ENCODE results near the gene STUB1. TPM values are rescaled to one million over a fixed set of nuclear protein-coding genes. Genes with fewer than 3 reads are reported as not detected.

Gene STUB1
- total and polyA plus RNA-seq, 2 experiments from 2014 or later: 201 to 207 TPM

DNA sequence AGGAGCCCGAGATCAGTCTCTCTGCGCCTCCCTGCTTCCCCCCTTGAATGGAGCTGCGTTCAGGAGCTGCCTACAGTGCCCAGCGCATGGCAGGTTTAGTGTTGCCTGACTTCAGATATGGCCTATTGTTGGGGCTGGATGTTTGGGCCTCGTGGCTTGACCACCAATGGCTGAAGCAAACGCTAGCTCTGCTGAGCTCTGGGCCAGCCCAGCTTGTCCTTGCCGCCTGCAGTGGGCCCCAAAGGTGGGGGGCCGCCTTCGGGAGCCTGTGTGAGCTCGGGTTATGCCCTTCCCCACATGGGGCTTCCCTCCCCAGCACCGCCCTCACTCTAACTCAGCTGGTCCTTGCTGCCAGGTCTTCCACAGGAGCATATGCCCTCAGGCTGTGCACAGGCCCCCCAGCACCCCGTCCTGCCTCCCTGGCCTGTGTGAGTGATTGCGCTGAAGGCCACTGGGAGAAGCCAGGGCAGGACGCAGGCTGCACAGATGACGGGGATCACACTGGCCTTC is 42.1 kb upstream of the STUB1 start:
- Histone ChIP-seq H3K4me1 (ENCODE audit: insufficient read depth) (0 out of 2 replicates have a peak, but pooled peaks cover 6% of the 10 kb centered on the region), H3K36me3 (ENCODE audit: low read depth) (no peaks in the 10 kb centered on the region), H3K79me2 (ENCODE audit: insufficient read depth) (peaks cover 19% of the 10 kb centered on the region), H2AFZ (no peak overlapping the region), H4K20me1 (ENCODE audit: insufficient read depth) (no peaks in the 10 kb centered on the region), H3K27me3 (replicated peaks; ENCODE audit: insufficient read depth) (no peaks in the 10 kb centered on the region), H3F3A (ENCODE audit: insufficient read depth) (peaks cover 9% of the 10 kb centered on the region), H3K9ac (no peak overlapping the region), H3K9me2 (ENCODE audit: insufficient read depth) (no peaks in the 10 kb centered on the region), H3K27ac (no peak overlapping the region), H3K9me3 (ENCODE audit: low read depth) (no peaks in the 10 kb centered on the region), H3K4me3 (no peak overlapping the region), H3K4me2 (ENCODE audit: unreplicated experiment) (no peak overlapping the region)
- DNase-seq: no peak
- TF ChIP-seq EZH2 (IDR thresholded peaks at IDR 0.05; ENCODE audit: insufficient read depth, poor library complexity, severe bottlenecking) (no peak), EZH2phosphoT487 (IDR thresholded peaks at IDR 0.05; ENCODE audit: insufficient read depth, low read depth) (no peak)
- in situ Hi-C loops (cut with MboI): no loop called here
- 80 to 83% methylated on average over 15 of the region's 15 CpGs for WGBS, 2 experiments (ENCODE audit: low coverage in 1 of 2, low lambda C conversion rate in 2 of 2, missing lambda C conversion rate in 2 of 2)

DNA sequence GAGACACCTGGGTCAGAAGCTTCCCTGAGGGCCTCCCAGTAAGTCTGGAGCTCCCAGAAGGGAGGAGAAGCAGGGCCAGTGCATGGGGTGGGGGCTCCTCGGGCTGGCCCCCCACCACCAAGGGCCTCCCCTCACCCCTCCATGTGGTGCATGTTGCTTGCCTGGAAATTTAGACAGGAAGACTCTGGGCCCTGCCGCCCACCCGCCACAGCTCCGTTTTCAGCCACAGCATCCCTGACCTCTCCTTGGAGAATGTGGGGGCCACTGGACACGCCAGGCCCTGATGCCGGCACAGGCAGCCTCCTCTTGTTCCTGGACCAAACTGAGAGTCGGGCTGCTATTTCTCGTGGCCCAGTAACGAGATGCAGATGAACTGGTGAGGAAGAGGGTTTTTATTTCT is 41.4 kb upstream of the STUB1 start:
- H3K9me3 ChIP-seq (ENCODE audit: low read depth): no peaks in the 10 kb centered on the region
- H3K4me3 ChIP-seq: no peak overlapping the region
- H3K27ac ChIP-seq: no peak overlapping the region
- H3K4me2 ChIP-seq (ENCODE audit: unreplicated experiment): no peak overlapping the region
- H4K20me1 ChIP-seq (ENCODE audit: insufficient read depth): no peaks in the 10 kb centered on the region
- H3K4me1 ChIP-seq (ENCODE audit: insufficient read depth): 0 out of 2 replicates have a peak, but pooled peaks cover 6% of the 10 kb centered on the region
- peaks cover 9% of the 10 kb centered on the region for H3F3A ChIP-seq (ENCODE audit: insufficient read depth)
- in situ Hi-C loops (cut with MboI): no loop called here
- TF ChIP-seq EZH2phosphoT487 (IDR thresholded peaks at IDR 0.05; ENCODE audit: insufficient read depth, low read depth) (no peak), EZH2 (IDR thresholded peaks at IDR 0.05; ENCODE audit: insufficient read depth, poor library complexity, severe bottlenecking) (no peak)
- H3K27me3 ChIP-seq (replicated peaks; ENCODE audit: insufficient read depth): no peaks in the 10 kb centered on the region
- no peaks in the 10 kb centered on the region for H3K36me3 ChIP-seq (ENCODE audit: low read depth)
- no peak for DNase-seq
- H3K9ac ChIP-seq: no peak overlapping the region
- H2AFZ ChIP-seq: no peak overlapping the region
- no peaks in the 10 kb centered on the region for H3K9me2 ChIP-seq (ENCODE audit: insufficient read depth)
- 56 to 63% methylated on average over 9 of the region's 9 CpGs for WGBS, 2 experiments (ENCODE audit: low coverage in 1 of 2, low lambda C conversion rate in 2 of 2, missing lambda C conversion rate in 2 of 2)
- H3K79me2 ChIP-seq (ENCODE audit: insufficient read depth): peaks cover 19% of the 10 kb centered on the region

GRCh38 chr16:640614-641013 is 39.6 kb upstream of the STUB1 start:
- no peak for DNase-seq
- no peak overlapping the region for H2AFZ ChIP-seq
- no peaks in the 10 kb centered on the region for H4K20me1 ChIP-seq (ENCODE audit: insufficient read depth)
- H3K9me3 ChIP-seq (ENCODE audit: low read depth): no peaks in the 10 kb centered on the region
- H3K27me3 ChIP-seq (replicated peaks; ENCODE audit: insufficient read depth): no peaks in the 10 kb centered on the region
- H3K27ac ChIP-seq: no peak overlapping the region
- H3F3A ChIP-seq (ENCODE audit: insufficient read depth): peaks cover 9% of the 10 kb centered on the region
- TF ChIP-seq EZH2phosphoT487 (IDR thresholded peaks at IDR 0.05; ENCODE audit: insufficient read depth, low read depth): no peak
- no peak for TF ChIP-seq EZH2 (IDR thresholded peaks at IDR 0.05; ENCODE audit: insufficient read depth, poor library complexity, severe bottlenecking)
- H3K4me1 ChIP-seq (ENCODE audit: insufficient read depth): 0 out of 2 replicates have a peak, but pooled peaks cover 4% of the 10 kb centered on the region
- no peaks in the 10 kb centered on the region for H3K9me2 ChIP-seq (ENCODE audit: insufficient read depth)
- no peaks in the 10 kb centered on the region for H3K36me3 ChIP-seq (ENCODE audit: low read depth)
- H3K4me2 ChIP-seq (ENCODE audit: unreplicated experiment): no peak overlapping the region
- no peak overlapping the region for H3K9ac ChIP-seq
- H3K4me3 ChIP-seq: no peak overlapping the region
- peaks cover 7% of the 10 kb centered on the region; the same call in 1 of the 2 replicates for H3K79me2 ChIP-seq (ENCODE audit: insufficient read depth)
- 77 to 91% methylated on average over 3 of the region's 5 CpGs for WGBS, 2 experiments (ENCODE audit: low coverage in 1 of 2, low lambda C conversion rate in 2 of 2, missing lambda C conversion rate in 2 of 2)
- in situ Hi-C loops (cut with MboI): no loop called here

DNA sequence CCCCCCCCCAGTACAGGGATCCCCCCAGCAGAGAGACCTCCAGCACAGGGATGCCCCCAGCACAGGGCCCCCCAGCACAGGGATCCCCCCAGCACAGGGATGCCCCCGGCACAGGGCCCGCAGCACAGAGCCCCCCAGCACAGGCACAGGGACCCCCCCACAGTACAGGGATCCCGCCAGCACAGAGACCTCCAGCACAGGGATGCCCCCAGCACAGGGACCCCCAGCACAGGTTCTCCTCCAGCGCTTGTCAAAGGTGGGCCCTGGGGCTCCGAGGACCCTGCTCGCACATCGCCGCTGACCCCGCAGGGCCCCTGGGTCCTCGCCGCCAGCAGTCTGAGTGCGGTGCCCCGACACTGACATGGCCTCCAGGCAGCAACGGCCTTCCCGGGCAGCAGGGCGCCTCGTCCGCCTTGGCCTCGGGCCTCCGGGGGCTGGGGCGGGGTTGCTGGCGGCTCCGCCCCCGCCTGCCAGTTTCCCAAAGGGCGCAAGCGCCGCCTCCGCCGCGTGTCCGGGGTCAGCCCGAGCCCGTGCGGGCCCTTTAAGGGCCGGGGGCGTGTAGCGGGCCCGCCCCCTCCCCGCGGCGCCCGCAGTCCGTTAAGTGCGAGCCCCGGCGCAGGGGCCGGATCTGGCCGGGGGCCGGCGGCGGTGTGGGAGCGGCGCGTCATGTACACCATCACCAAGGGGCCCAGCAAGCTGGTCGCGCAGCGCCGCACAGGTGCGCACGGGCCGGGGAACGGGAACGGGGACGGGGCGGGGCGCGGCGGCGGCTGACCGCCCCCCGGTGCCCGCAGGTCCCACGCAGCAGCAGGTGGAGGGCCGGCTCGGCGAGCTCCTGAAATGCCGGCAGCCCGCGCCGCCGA is 38.7 kb upstream of the STUB1 start, which contains the start of gene MCRIP2:
TSS of gene MCRIP2 (plus strand) at position 503 of the 863 bp plus-strand sequence. CDS start at position 667, 164 bp downstream.
- Histone ChIP-seq H3K4me3 (peak within 1 kb of the TSS; percentile 76), H3K9me2 (ENCODE audit: insufficient read depth) (no peaks in the 10 kb centered on the region), H3K27me3 (replicated peaks; ENCODE audit: insufficient read depth) (no peaks in the 10 kb centered on the region), H3K36me3 (ENCODE audit: low read depth) (no peaks in the 10 kb centered on the region), H3K4me2 (ENCODE audit: unreplicated experiment) (peak within 1 kb of the TSS; percentile 79), H3K9ac (peak within 1 kb of the TSS; percentile 80), H3K9me3 (ENCODE audit: low read depth) (no peaks in the 10 kb centered on the region), H3F3A (ENCODE audit: insufficient read depth) (peaks cover 9% of the 10 kb centered on the region), H3K79me2 (ENCODE audit: insufficient read depth) (0 out of 2 replicates have a peak, but pooled peaks cover 5% of the 10 kb centered on the region), H3K27ac (no peak within 1 kb of the TSS), H3K4me1 (ENCODE audit: insufficient read depth) (0 out of 2 replicates have a peak, but pooled peaks cover 4% of the 10 kb centered on the region), H4K20me1 (ENCODE audit: insufficient read depth) (no peaks in the 10 kb centered on the region), H2AFZ (peak within 1 kb of the TSS; percentile 72)
- in situ Hi-C loops (cut with MboI): no loop called here
- peak; percentile 88 for DNase-seq
- TF ChIP-seq EZH2 (IDR thresholded peaks at IDR 0.05; ENCODE audit: insufficient read depth, poor library complexity, severe bottlenecking) (no peak), EZH2phosphoT487 (IDR thresholded peaks at IDR 0.05; ENCODE audit: insufficient read depth, low read depth) (no peak)
- 2 to 6% methylated on average over 44 to 48 of the region's 81 CpGs for WGBS, 2 experiments (ENCODE audit: low coverage in 1 of 2, low lambda C conversion rate in 2 of 2, missing lambda C conversion rate in 2 of 2)

Measured in GM23248 (cell line).